GM12873 (cell line): ENCODE data around the gene ROR1.

ENCODE experiments used
- TF ChIP-seq, protein P1 (sequence below): IDR thresholded peaks from 2 replicates; pipeline ENCODE4 v1.5.1; 2012; ENCODE audit warnings: low read depth, mild to moderate bottlenecking, moderate library complexity, low read length, control low read depth; ENCODE audit not compliant: insufficient read depth; ENCODE audit errors: missing control alignments

ROR1 gene

GRCh38 chr1:64183395-64184002 is 409.7 kb downstream of the ROR1 start:
- TF ChIP-seq, protein P1, sequence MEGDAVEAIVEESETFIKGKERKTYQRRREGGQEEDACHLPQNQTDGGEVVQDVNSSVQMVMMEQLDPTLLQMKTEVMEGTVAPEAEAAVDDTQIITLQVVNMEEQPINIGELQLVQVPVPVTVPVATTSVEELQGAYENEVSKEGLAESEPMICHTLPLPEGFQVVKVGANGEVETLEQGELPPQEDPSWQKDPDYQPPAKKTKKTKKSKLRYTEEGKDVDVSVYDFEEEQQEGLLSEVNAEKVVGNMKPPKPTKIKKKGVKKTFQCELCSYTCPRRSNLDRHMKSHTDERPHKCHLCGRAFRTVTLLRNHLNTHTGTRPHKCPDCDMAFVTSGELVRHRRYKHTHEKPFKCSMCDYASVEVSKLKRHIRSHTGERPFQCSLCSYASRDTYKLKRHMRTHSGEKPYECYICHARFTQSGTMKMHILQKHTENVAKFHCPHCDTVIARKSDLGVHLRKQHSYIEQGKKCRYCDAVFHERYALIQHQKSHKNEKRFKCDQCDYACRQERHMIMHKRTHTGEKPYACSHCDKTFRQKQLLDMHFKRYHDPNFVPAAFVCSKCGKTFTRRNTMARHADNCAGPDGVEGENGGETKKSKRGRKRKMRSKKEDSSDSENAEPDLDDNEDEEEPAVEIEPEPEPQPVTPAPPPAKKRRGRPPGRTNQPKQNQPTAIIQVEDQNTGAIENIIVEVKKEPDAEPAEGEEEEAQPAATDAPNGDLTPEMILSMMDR, result no peak

- TF ChIP-seq, protein P1, result no peak
Observed at GRCh38 chr1:64184003-64184440, 410.2 kb downstream of the ROR1 start.

- TF ChIP-seq, protein P1, result no peak
Observed at GRCh38 chr1:64186138-64186897, 412.5 kb downstream of the ROR1 start.

DNA sequence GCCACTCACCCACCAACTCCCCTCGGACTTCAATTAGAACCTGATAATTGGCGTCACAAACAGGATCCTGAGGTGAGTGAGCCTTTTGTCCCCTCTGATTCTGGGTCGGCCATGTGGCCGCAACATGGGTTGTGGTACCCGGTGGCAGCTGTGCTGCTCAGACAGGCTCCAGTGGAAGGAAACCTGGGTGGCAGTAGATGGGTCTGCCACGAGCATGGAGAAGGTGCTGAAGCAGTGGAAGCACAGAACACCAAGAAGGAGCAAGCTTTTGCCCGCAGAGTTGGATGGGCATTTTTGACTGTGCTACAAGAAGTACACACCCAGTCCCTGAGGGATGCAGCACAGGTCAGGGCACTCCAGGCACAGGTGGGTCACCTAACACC is 413.1 kb downstream of the ROR1 start:
- TF ChIP-seq, protein P1, result no peak

DNA sequence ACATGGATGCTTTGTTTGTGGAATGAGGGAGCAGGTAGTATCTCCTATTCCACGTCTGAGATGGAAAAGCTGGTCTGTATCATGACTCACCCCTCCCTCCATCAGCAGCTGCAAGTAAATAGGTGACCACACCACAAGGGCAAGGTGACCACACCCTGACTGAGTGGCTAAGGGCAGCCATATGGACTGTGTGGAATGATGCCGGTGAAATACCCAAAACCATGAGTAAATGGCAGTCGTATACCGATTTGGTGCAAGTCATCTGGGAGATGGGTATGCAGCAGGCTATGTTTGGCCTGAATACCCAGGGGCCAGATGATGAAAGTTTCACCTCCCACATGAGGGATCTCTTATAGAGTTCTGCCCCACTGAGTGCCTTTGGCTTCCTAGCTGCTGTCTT is 413.8 kb downstream of the ROR1 start:
- TF ChIP-seq, protein P1, result no peak

DNA sequence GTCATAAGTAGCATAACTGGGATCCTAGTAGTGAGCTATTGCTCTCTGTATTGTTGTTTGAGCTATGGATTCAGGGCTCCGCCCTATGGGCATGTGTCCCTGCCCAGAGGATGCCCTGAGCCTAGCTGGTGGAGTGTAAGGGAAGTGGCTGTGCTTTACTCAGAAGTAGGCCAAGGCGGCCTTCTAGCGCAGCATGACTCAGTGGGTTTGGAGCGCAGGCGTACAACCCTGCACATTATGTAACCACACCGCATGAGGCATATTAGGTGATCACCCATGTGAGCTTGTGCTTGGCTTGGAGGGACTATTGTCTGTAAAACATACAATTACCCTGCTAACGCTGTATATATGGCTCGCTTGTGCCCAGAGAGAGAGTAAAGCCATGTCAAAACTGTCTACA is 418.5 kb downstream of the ROR1 start:
- TF ChIP-seq, protein P1, result no peak

- TF ChIP-seq, protein P1, result no peak
Observed at GRCh38 chr1:64194168-64195080, 420.6 kb downstream of the ROR1 start.
